HepG2 (cell line): ENCODE data around the gene F12. TPM values are rescaled to one million over a fixed set of nuclear protein-coding genes. Genes with fewer than 3 reads are reported as not detected.

ENCODE experiments used
- BCL6 ChIP-seq: IDR thresholded peaks from 2 replicates; pipeline ENCODE4 v1.6.1; 2016; ENCODE audit warnings: missing genetic modification reagents, missing compliant biosample characterization
- BHLHE40 ChIP-seq: IDR thresholded peaks from 2 replicates; pipeline ENCODE4 v1.6.1; 2011; ENCODE audit warnings: low read length, improper control_type of control experiment
- CCDC6 ChIP-seq: sonication (generic); formaldehyde crosslinking; IDR thresholded peaks from 2 replicates; pipeline ENCODE4 v1.8.1; 2022; ENCODE audit warnings: mild to moderate bottlenecking, missing genetic modification reagents, moderate library complexity
- DMAP1 ChIP-seq: IDR thresholded peaks from 2 replicates; pipeline ENCODE4 v1.6.1; 2016
- FOXJ3 ChIP-seq: sonication (generic); formaldehyde crosslinking; IDR thresholded peaks from 2 replicates; pipeline ENCODE4 v1.4.0; 2020; ENCODE audit warnings: missing genetic modification reagents, mild to moderate bottlenecking, borderline replicate concordance
- GPBP1L1 ChIP-seq: sonication (generic); formaldehyde crosslinking; IDR thresholded peaks from 2 replicates; pipeline ENCODE4 v1.5.0; 2020; ENCODE audit warnings: mild to moderate bottlenecking, missing genetic modification reagents
- HOXA7 ChIP-seq: sonication (generic); formaldehyde crosslinking; IDR thresholded peaks from 2 replicates; pipeline ENCODE4 v1.8.1; 2022; ENCODE audit warnings: mild to moderate bottlenecking, missing genetic modification reagents, moderate library complexity
- NFRKB ChIP-seq: fragments of 450-650 bp; IDR thresholded peaks from 2 replicates; pipeline ENCODE4 v1.6.1; 2017
- NR0B2 ChIP-seq: sonication (generic); formaldehyde crosslinking; IDR thresholded peaks from 2 replicates; pipeline ENCODE4 v1.4.0; 2020; ENCODE audit warnings: mild to moderate bottlenecking, missing genetic modification reagents
- SETDB1 ChIP-seq: sonication (generic); formaldehyde crosslinking; IDR thresholded peaks from 2 replicates; pipeline ENCODE4 v1.5.1; 2020; ENCODE audit warnings: missing genetic modification reagents, mild to moderate bottlenecking, borderline replicate concordance
- STAG1 ChIP-seq: sonication (generic); formaldehyde crosslinking; IDR thresholded peaks from 2 replicates; pipeline ENCODE4 v1.4.0; 2020; ENCODE audit warnings: missing genetic modification reagents
- SYNCRIP ChIP-seq: fragments of 200-400 bp; formaldehyde crosslinking; IDR thresholded peaks from 2 replicates; pipeline ENCODE4 v1.6.1; 2018; ENCODE audit warnings: mild to moderate bottlenecking, low read depth, low read length; ENCODE audit not compliant: insufficient read depth
- TEF ChIP-seq: sonication (generic); formaldehyde crosslinking; IDR thresholded peaks from 2 replicates; pipeline ENCODE4 v1.5.0; 2020; ENCODE audit warnings: missing genetic modification reagents
- TRIM24 ChIP-seq: sonication (generic); formaldehyde crosslinking; IDR thresholded peaks from 2 replicates; pipeline ENCODE4 v1.8.0; 2022; ENCODE audit warnings: mild to moderate bottlenecking, missing genetic modification reagents
- ZBTB10 ChIP-seq: sonication (generic); formaldehyde crosslinking; IDR thresholded peaks from 2 replicates; pipeline ENCODE4 v1.4.0; 2020; ENCODE audit warnings: missing genetic modification reagents, borderline replicate concordance
- ZBTB25 ChIP-seq: IDR thresholded peaks from 2 replicates; pipeline ENCODE4 v1.6.1; 2018; ENCODE audit warnings: missing genetic modification reagents
- ZFX ChIP-seq: sonication (generic); formaldehyde crosslinking; IDR thresholded peaks from 2 replicates; pipeline ENCODE4 v1.4.0; 2020; ENCODE audit warnings: mild to moderate bottlenecking, low read depth, missing genetic modification reagents, moderate library complexity
- ZGPAT ChIP-seq: IDR thresholded peaks from 2 replicates; pipeline ENCODE4 v1.6.1; 2016; ENCODE audit warnings: mild to moderate bottlenecking
- ZNF577 ChIP-seq: sonication (generic); formaldehyde crosslinking; IDR thresholded peaks from 2 replicates; pipeline ENCODE4 v1.4.0; 2020; ENCODE audit warnings: mild to moderate bottlenecking, low read depth, missing genetic modification reagents, borderline replicate concordance
- ZNF619 ChIP-seq: sonication (generic); formaldehyde crosslinking; IDR thresholded peaks from 2 replicates; pipeline ENCODE4 v1.4.0; 2020; ENCODE audit warnings: mild to moderate bottlenecking, missing genetic modification reagents
- ZNF652 ChIP-seq: IDR thresholded peaks from 2 replicates; pipeline ENCODE4 v1.6.1; 2016; ENCODE audit warnings: low read depth, borderline replicate concordance
- ZNF670 ChIP-seq: sonication (generic); formaldehyde crosslinking; IDR thresholded peaks from 2 replicates; pipeline ENCODE4 v1.8.0; 2022; ENCODE audit warnings: mild to moderate bottlenecking, missing genetic modification reagents, borderline replicate concordance
- ZNF678 ChIP-seq: sonication (generic); formaldehyde crosslinking; IDR thresholded peaks from 2 replicates; pipeline ENCODE4 v1.4.0; 2020; ENCODE audit warnings: mild to moderate bottlenecking, missing genetic modification reagents
- ZSCAN21 ChIP-seq: sonication (generic); formaldehyde crosslinking; IDR thresholded peaks from 2 replicates; pipeline ENCODE4 v1.8.0; 2022; ENCODE audit warnings: mild to moderate bottlenecking, missing genetic modification reagents, moderate library complexity, borderline replicate concordance
- polyA plus RNA-seq, 8 experiments: library from polyadenylated mRNA; depleted of rRNA in 3 of 8; stranded (reverse) in 7 of 8; unstranded in 1 of 8; fragments of >200 nt; fragmentation: Illumina TruSeq in 4 of 8; extraction: Trizol in 4 of 8; gene quantifications; 2 replicates each; pipeline versions ENCODE4 v1.2.1 to v1.2.3, GENCODE V29; 2011 to 2016; ENCODE audit warnings: low read depth in 4 of 8, missing spikeins in 1 of 8, mixed read lengths in 1 of 8; ENCODE audit not compliant: insufficient read depth in 1 of 8
- total RNA-seq, 5 experiments: library from RNA; depleted of rRNA; stranded (reverse); fragments of >200 nt; fragmentation: Illumina TruSeq; extraction: Trizol; gene quantifications; 2 replicates each; pipeline ENCODE4 v1.2.3, GENCODE V29; 2016; ENCODE audit warnings: low read depth in 1 of 5

The F12 gene
- total and polyA plus RNA-seq, 2 of the 13 experiments (the other 11 are each of a cell fraction or from before 2014, with no cell fraction given), result 2.5 to 3.0 TPM

GRCh38 chr5:177382423-177383029 lies 26.8 kb downstream of the F12 start (continued):
- TF ChIP-seq ZSCAN21, result no peak
- no peak for TF ChIP-seq ZNF577 (CRISPR knock-in tag)
- TF ChIP-seq NFRKB, result no peak
- no peak for TF ChIP-seq TRIM24 (CRISPR knock-in tag)
- no peak for TF ChIP-seq ZNF670
- no peak for TF ChIP-seq ZBTB25 (CRISPR knock-in tag)
- no peak for TF ChIP-seq CCDC6 (CRISPR knock-in tag)
- TF ChIP-seq DMAP1 (CRISPR knock-in tag), result no peak
- no peak for TF ChIP-seq SYNCRIP
- no peak for TF ChIP-seq BCL6 (CRISPR knock-in tag)
- TF ChIP-seq ZFX (CRISPR knock-in tag), result peak; percentile 48
- no peak for TF ChIP-seq ZBTB10
- no peak for TF ChIP-seq FOXJ3 (CRISPR knock-in tag)
- TF ChIP-seq TEF, result no peak
- TF ChIP-seq NR0B2, result no peak
- peak; percentile 59 for TF ChIP-seq STAG1 (CRISPR knock-in tag)
- TF ChIP-seq ZGPAT (CRISPR knock-in tag), result no peak
- no peak for TF ChIP-seq ZNF678
- TF ChIP-seq ZNF652, result no peak
- no peak for TF ChIP-seq ZNF619
- no peak for TF ChIP-seq SETDB1 (CRISPR knock-in tag)
- TF ChIP-seq HOXA7, result no peak
- no peak for TF ChIP-seq BHLHE40
- no peak for TF ChIP-seq GPBP1L1
